SK-N-SH treated with all-trans-retinoic acid at 6 μM for 48 hours (cell line): ENCODE measurements around the gene ARMH1.

ENCODE experiments used
- ATAC-seq: fragments of 200-7000 bp; cut with Tn5 transposase; 3 replicates; pipeline ENCODE4 v1.9.1; 2020; ENCODE audit warnings: mild to moderate bottlenecking, moderate library complexity
- ARNTL ChIP-seq: fragments of 450-650 bp; formaldehyde crosslinking; IDR thresholded peaks from 2 replicates; pipeline ENCODE4 v1.5.0; 2020; ENCODE audit warnings: low read depth, mild to moderate bottlenecking, moderate library complexity, borderline replicate concordance
- BACH2 ChIP-seq: fragments of 250-450 bp; sonication (Bioruptor Pico); IDR thresholded peaks from 2 replicates; pipeline ENCODE4 v1.9.0; 2021; ENCODE audit warnings: mild to moderate bottlenecking, borderline replicate concordance
- CREB5 ChIP-seq: fragments of 250-450 bp; sonication (Bioruptor Pico); IDR thresholded peaks from 2 replicates; pipeline ENCODE4 v1.5.1; 2020; ENCODE audit warnings: low read depth, mild to moderate bottlenecking, moderate library complexity
- CSDC2 ChIP-seq: fragments of 250-450 bp; sonication (Bioruptor Pico); IDR thresholded peaks from 2 replicates; pipeline ENCODE4 v1.5.0; 2020; ENCODE audit warnings: mild to moderate bottlenecking, moderate library complexity
- ESRRG ChIP-seq: fragments of 250-450 bp; sonication (Bioruptor Pico); IDR thresholded peaks from 2 replicates; pipeline ENCODE4 v1.6.1; 2021; ENCODE audit warnings: mild to moderate bottlenecking
- ISL1 ChIP-seq: fragments of 250-450 bp; sonication (Bioruptor Pico); IDR thresholded peaks from 2 replicates; pipeline ENCODE4 v2.1.2; 2022; ENCODE audit warnings: mild to moderate bottlenecking, moderate library complexity
- OSR1 ChIP-seq: fragments of 250-450 bp; sonication (Bioruptor Pico); IDR thresholded peaks from 2 replicates; pipeline ENCODE4 v1.8.0; 2022; ENCODE audit warnings: moderate library complexity, mild to moderate bottlenecking, inconsistent platforms
- RARB ChIP-seq: fragments of 250-450 bp; sonication (Bioruptor Pico); IDR thresholded peaks from 2 replicates; pipeline ENCODE4 v1.8.0; 2021; ENCODE audit warnings: mild to moderate bottlenecking, moderate library complexity
- SNAI2 ChIP-seq: fragments of 250-450 bp; sonication (Bioruptor Pico); IDR thresholded peaks from 2 replicates; pipeline ENCODE4 v1.5.0; 2020; ENCODE audit warnings: mild to moderate bottlenecking, moderate library complexity
- TCF4 ChIP-seq: fragments of 250-450 bp; sonication (Bioruptor Pico); IDR thresholded peaks from 2 replicates; pipeline ENCODE4 v1.8.0; 2021; ENCODE audit warnings: mild to moderate bottlenecking, moderate library complexity, borderline replicate concordance
- TOX ChIP-seq: fragments of 250-450 bp; sonication (Bioruptor Pico); IDR thresholded peaks from 2 replicates; pipeline ENCODE4 v1.8.0; 2021; ENCODE audit warnings: mild to moderate bottlenecking, moderate library complexity, borderline replicate concordance
- ZC3H10 ChIP-seq: fragments of 250-450 bp; sonication (Bioruptor Pico); IDR thresholded peaks from 2 replicates; pipeline ENCODE4 v1.5.1; 2021; ENCODE audit warnings: mild to moderate bottlenecking, moderate library complexity
- ZFP3 ChIP-seq: fragments of 250-450 bp; sonication (Bioruptor Pico); IDR thresholded peaks from 2 replicates; pipeline ENCODE4 v1.5.0; 2020; ENCODE audit warnings: mild to moderate bottlenecking, moderate library complexity
- ZFP30 ChIP-seq: fragments of 450-650 bp; formaldehyde crosslinking; IDR thresholded peaks from 2 replicates; pipeline ENCODE4 v1.5.0; 2022; ENCODE audit warnings: mild to moderate bottlenecking, moderate library complexity
- ZNF70 ChIP-seq: fragments of 450-650 bp; formaldehyde crosslinking; IDR thresholded peaks from 2 replicates; pipeline ENCODE4 v1.5.0; 2020; ENCODE audit warnings: mild to moderate bottlenecking, moderate library complexity
- ZNF8 ChIP-seq: fragments of 450-650 bp; formaldehyde crosslinking; IDR thresholded peaks from 2 replicates; pipeline ENCODE4 v1.5.0; 2020; ENCODE audit warnings: mild to moderate bottlenecking, moderate library complexity
- TF ChIP-seq, protein P1 (sequence below): fragments of 250-450 bp; sonication (Bioruptor Pico); IDR thresholded peaks from 2 replicates; pipeline ENCODE4 v1.8.0; 2020; ENCODE audit warnings: mild to moderate bottlenecking, moderate library complexity, borderline replicate concordance
- TF ChIP-seq, protein P2 (sequence below): fragments of 250-450 bp; sonication (Bioruptor Pico); IDR thresholded peaks from 2 replicates; pipeline ENCODE4 v1.8.0; 2021; ENCODE audit warnings: low read depth, mild to moderate bottlenecking, moderate library complexity, borderline replicate concordance
- TF ChIP-seq, protein P3 (sequence below): fragments of 250-450 bp; sonication (Bioruptor Pico); IDR thresholded peaks from 2 replicates; pipeline ENCODE4 v1.5.1; 2021; ENCODE audit warnings: mild to moderate bottlenecking, moderate library complexity
- TF ChIP-seq, protein P4 (sequence below): fragments of 250-450 bp; sonication (Bioruptor Pico); IDR thresholded peaks from 2 replicates; pipeline ENCODE4 v1.5.0; 2020; ENCODE audit warnings: mild to moderate bottlenecking, moderate library complexity

ARMH1 gene

GRCh38 chr1:44685881-44686280 lies 11.4 kb downstream of the ARMH1 start:
- no peak for ATAC-seq
- TF ChIP-seq, protein P1, sequence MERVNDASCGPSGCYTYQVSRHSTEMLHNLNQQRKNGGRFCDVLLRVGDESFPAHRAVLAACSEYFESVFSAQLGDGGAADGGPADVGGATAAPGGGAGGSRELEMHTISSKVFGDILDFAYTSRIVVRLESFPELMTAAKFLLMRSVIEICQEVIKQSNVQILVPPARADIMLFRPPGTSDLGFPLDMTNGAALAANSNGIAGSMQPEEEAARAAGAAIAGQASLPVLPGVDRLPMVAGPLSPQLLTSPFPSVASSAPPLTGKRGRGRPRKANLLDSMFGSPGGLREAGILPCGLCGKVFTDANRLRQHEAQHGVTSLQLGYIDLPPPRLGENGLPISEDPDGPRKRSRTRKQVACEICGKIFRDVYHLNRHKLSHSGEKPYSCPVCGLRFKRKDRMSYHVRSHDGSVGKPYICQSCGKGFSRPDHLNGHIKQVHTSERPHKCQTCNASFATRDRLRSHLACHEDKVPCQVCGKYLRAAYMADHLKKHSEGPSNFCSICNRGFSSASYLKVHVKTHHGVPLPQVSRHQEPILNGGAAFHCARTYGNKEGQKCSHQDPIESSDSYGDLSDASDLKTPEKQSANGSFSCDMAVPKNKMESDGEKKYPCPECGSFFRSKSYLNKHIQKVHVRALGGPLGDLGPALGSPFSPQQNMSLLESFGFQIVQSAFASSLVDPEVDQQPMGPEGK (CRISPR knock-in tag) = no peak
- TF ChIP-seq CSDC2 (CRISPR knock-in tag) (no peak), BACH2 (CRISPR knock-in tag) (no peak), OSR1 (CRISPR knock-in tag) (no peak)

DNA sequence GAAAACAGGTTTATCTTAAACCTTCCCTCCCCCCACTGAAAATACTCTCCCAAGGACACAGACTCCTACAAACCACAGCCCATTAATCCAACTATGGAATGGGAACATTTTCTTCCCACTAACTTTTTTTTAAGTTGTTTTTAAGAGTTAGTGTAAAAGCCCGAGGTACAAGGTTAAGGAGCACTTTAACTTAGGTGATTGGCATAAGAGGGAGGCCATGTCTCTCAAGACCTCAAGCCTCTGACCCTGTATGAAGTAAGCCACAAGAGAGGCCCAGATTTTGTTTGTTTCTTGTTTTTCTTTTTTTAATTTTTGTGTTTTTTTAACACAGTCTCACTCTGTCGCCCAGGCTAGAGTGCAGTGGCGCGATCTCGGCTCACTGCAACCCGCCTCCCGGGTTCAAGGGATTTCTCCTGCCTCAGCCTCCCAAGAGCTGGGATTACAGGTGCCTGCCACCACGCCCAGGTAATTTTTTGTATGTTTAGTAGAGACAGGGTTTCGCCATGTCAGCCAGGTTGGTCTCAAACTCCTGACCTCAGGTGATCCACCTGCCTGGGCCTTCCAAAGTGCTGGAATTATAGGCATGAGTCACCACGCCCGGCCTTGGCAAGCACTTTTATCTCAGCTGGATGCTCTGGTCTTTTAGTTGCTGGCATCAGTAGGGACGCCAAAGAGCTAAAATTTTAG lies 14.4 kb downstream of the ARMH1 start:
- TF ChIP-seq, protein P1 (CRISPR knock-in tag) = no peak
- TF ChIP-seq ZNF8 (CRISPR knock-in tag) (no peak), CREB5 (CRISPR knock-in tag) (no peak), SNAI2 (no peak), RARB (CRISPR knock-in tag) (no peak), TCF4 (CRISPR knock-in tag) (no peak), ARNTL (CRISPR knock-in tag) (no peak), ZFP3 (no peak), ESRRG (CRISPR knock-in tag) (no peak), ZFP30 (no peak), ISL1 (no peak), OSR1 (CRISPR knock-in tag) (no peak), BACH2 (CRISPR knock-in tag) (no peak), TOX (CRISPR knock-in tag) (no peak), ZC3H10 (CRISPR knock-in tag) (no peak)
- TF ChIP-seq, protein P2, sequence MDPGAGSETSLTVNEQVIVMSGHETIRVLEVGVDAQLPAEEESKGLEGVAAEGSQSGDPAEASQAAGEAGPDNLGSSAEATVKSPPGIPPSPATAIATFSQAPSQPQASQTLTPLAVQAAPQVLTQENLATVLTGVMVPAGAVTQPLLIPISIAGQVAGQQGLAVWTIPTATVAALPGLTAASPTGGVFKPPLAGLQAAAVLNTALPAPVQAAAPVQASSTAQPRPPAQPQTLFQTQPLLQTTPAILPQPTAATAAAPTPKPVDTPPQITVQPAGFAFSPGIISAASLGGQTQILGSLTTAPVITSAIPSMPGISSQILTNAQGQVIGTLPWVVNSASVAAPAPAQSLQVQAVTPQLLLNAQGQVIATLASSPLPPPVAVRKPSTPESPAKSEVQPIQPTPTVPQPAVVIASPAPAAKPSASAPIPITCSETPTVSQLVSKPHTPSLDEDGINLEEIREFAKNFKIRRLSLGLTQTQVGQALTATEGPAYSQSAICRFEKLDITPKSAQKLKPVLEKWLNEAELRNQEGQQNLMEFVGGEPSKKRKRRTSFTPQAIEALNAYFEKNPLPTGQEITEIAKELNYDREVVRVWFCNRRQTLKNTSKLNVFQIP = no peak
- TF ChIP-seq, protein P3, sequence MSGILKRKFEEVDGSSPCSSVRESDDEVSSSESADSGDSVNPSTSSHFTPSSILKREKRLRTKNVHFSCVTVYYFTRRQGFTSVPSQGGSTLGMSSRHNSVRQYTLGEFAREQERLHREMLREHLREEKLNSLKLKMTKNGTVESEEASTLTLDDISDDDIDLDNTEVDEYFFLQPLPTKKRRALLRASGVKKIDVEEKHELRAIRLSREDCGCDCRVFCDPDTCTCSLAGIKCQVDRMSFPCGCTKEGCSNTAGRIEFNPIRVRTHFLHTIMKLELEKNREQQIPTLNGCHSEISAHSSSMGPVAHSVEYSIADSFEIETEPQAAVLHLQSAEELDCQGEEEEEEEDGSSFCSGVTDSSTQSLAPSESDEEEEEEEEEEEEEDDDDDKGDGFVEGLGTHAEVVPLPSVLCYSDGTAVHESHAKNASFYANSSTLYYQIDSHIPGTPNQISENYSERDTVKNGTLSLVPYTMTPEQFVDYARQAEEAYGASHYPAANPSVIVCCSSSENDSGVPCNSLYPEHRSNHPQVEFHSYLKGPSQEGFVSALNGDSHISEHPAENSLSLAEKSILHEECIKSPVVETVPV (CRISPR knock-in tag) = no peak
- no peak for ATAC-seq

DNA sequence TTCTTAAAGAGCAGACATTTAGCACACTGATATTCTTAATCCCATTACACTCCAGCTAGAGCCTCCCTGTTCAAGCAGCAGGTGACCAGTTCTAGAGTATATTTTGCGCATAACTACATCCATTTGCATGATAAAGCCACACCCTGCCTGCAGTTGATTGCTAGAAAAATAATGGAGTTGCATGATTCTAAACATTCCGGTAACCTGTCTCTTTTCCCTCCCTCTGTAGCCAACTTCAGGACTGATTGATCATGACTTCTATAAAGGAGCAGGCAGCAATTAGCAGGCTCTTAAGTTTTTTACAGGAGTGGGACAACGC lies 14.9 kb downstream of the ARMH1 start:
- ATAC-seq = no peak
- TF ChIP-seq ZC3H10 (CRISPR knock-in tag) = no peak
- TF ChIP-seq ZNF8 (CRISPR knock-in tag) = no peak
- TF ChIP-seq ZFP30 = no peak
- TF ChIP-seq ZNF70 = no peak
- TF ChIP-seq, protein P2 = no peak
- TF ChIP-seq, protein P1 (CRISPR knock-in tag) = no peak
- TF ChIP-seq ISL1 = no peak
- no peak for TF ChIP-seq RARB (CRISPR knock-in tag)
- TF ChIP-seq TOX (CRISPR knock-in tag) = no peak
- no peak for TF ChIP-seq CREB5 (CRISPR knock-in tag)
- TF ChIP-seq ESRRG (CRISPR knock-in tag) = no peak
- TF ChIP-seq, protein P4, sequence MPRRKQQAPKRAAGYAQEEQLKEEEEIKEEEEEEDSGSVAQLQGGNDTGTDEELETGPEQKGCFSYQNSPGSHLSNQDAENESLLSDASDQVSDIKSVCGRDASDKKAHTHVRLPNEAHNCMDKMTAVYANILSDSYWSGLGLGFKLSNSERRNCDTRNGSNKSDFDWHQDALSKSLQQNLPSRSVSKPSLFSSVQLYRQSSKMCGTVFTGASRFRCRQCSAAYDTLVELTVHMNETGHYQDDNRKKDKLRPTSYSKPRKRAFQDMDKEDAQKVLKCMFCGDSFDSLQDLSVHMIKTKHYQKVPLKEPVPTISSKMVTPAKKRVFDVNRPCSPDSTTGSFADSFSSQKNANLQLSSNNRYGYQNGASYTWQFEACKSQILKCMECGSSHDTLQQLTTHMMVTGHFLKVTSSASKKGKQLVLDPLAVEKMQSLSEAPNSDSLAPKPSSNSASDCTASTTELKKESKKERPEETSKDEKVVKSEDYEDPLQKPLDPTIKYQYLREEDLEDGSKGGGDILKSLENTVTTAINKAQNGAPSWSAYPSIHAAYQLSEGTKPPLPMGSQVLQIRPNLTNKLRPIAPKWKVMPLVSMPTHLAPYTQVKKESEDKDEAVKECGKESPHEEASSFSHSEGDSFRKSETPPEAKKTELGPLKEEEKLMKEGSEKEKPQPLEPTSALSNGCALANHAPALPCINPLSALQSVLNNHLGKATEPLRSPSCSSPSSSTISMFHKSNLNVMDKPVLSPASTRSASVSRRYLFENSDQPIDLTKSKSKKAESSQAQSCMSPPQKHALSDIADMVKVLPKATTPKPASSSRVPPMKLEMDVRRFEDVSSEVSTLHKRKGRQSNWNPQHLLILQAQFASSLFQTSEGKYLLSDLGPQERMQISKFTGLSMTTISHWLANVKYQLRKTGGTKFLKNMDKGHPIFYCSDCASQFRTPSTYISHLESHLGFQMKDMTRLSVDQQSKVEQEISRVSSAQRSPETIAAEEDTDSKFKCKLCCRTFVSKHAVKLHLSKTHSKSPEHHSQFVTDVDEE (CRISPR knock-in tag) = no peak
- TF ChIP-seq OSR1 (CRISPR knock-in tag) = no peak
- no peak for TF ChIP-seq BACH2 (CRISPR knock-in tag)
